Keratinocyte (primary cell): ENCODE data around the gene SPOCK1. TPM values are rescaled to one million over a fixed set of nuclear protein-coding genes. Genes with fewer than 3 reads are reported as not detected.

Experiments
- DNase-seq: peaks from one replicate; pipeline ENCODE4 v3.0.0-alpha.2; 2011; ENCODE audit warnings: low read depth, missing footprints, low spot score
- FAIRE-seq: peaks from 2 replicates; lab custom pipeline; 2011; peaks lifted over from hg19 to GRCh38; lab: Jason Lieb, UNC
- H2AFZ ChIP-seq: 2 replicates; pipeline ENCODE4 v1.6.0; 2012; ENCODE audit warnings: low read length, control low read depth, inconsistent platforms; ENCODE audit not compliant: control insufficient read depth
- H3K27ac ChIP-seq: 2 replicates; pipeline ENCODE4 v1.5.1; 2011; ENCODE audit warnings: low read length; ENCODE audit not compliant: control insufficient read depth, insufficient read depth
- H3K27me3 ChIP-seq: 3 replicates; pipeline ENCODE4 v1.6.0; 2011; ENCODE audit warnings: low read length; ENCODE audit not compliant: control insufficient read depth, insufficient read depth; ENCODE audit errors: extremely low read depth
- H3K36me3 ChIP-seq, 2 experiments: 2 replicates in 1 of 2; 3 replicates in 1 of 2; pipeline ENCODE4 v1.5.1; 2011; ENCODE audit warnings: low read length in 2 of 2, mild to moderate bottlenecking in 1 of 2; ENCODE audit not compliant: control insufficient read depth in 2 of 2, insufficient read depth in 2 of 2; ENCODE audit errors: extremely low read depth in 1 of 2
- H3K4me1 ChIP-seq: 3 replicates; pipeline ENCODE4 v1.5.1; 2011; ENCODE audit warnings: low read length; ENCODE audit not compliant: control insufficient read depth, insufficient read depth; ENCODE audit errors: extremely low read depth
- H3K4me2 ChIP-seq: 3 replicates; pipeline ENCODE4 v1.6.0; 2011; ENCODE audit warnings: low read depth, low read length; ENCODE audit not compliant: control insufficient read depth, insufficient read depth; ENCODE audit errors: extremely low read depth
- H3K4me3 ChIP-seq, 3 experiments: fragments of 200-600 bp in 1 of 3; sonication (generic) in 1 of 3; 2 replicates in 2 of 3; 3 replicates in 1 of 3; pipeline ENCODE4 v1.5.1; 2011 to 2016; ENCODE audit warnings: low read length in 3 of 3, mild to moderate bottlenecking in 3 of 3, control low read depth in 2 of 3, inconsistent platforms in 1 of 3, low read depth in 1 of 3, mixed read lengths in 1 of 3, mixed run types in 1 of 3, moderate library complexity in 1 of 3; ENCODE audit not compliant: control insufficient read depth in 2 of 3, insufficient read depth in 2 of 3; ENCODE audit errors: extremely low read depth in 1 of 3
- H3K79me2 ChIP-seq: 2 replicates; pipeline ENCODE4 v1.6.0; 2012; ENCODE audit warnings: low read length; ENCODE audit not compliant: control insufficient read depth, insufficient read depth
- H3K9ac ChIP-seq: 3 replicates; pipeline ENCODE4 v1.6.0; 2011; ENCODE audit warnings: low read length; ENCODE audit not compliant: control insufficient read depth, insufficient read depth; ENCODE audit errors: extremely low read depth
- H3K9me1 ChIP-seq: 3 replicates; pipeline ENCODE4 v1.6.0; 2011; ENCODE audit warnings: low read length; ENCODE audit not compliant: control insufficient read depth, insufficient read depth; ENCODE audit errors: extremely low read depth
- H3K9me3 ChIP-seq: 2 replicates; pipeline ENCODE4 v1.5.1; 2012; ENCODE audit warnings: low read depth, low read length; ENCODE audit not compliant: control insufficient read depth
- H4K20me1 ChIP-seq: 3 replicates; pipeline ENCODE4 v1.6.0; 2011; ENCODE audit warnings: low read length; ENCODE audit not compliant: control insufficient read depth, insufficient read depth; ENCODE audit errors: extremely low read depth
- EZH2 ChIP-seq: IDR thresholded peaks from one replicate; pipeline ENCODE4 v1.6.1; 2012; ENCODE audit warnings: inconsistent platforms, mild to moderate bottlenecking, low read length, moderate library complexity
- dilution Hi-C: fragments of 300-500 bp; cut with MboI; formaldehyde crosslinking; loops from one replicate; pipeline ENCODE4 v1.7.0; 2020; ENCODE audit warnings: low sequenced_read_pairs; ENCODE audit not compliant: extremely low pct_ligation_motif_present
- polyA plus RNA-seq, 5 experiments: library from polyadenylated mRNA; depleted of rRNA in 3 of 5; stranded (reverse) in 3 of 5; stranded (forward) in 1 of 5; unstranded in 1 of 5; fragments of >200 nt; gene quantifications; 1 replicate in 1 of 5; 2 replicates in 3 of 5; 3 replicates in 1 of 5; pipeline versions ENCODE4 v1.2.1 to v1.2.3, GENCODE V29; 2011 to 2012; ENCODE audit warnings: missing spikeins in 2 of 5, low read depth in 1 of 5, low replicate concordance in 1 of 5
- TF ChIP-seq, protein P1 (sequence below), 3 experiments: IDR thresholded peaks in 1 of 3; conservative IDR thresholded peaks in 1 of 3; optimal IDR thresholded peaks in 1 of 3; 2 replicates in 2 of 3; 3 replicates in 1 of 3; pipeline versions ENCODE3 to v1.5.1; 2011; ENCODE audit warnings: low read length in 3 of 3, mild to moderate bottlenecking in 3 of 3, moderate library complexity in 2 of 3, control low read depth in 1 of 3, inconsistent platforms in 1 of 3; ENCODE audit not compliant: insufficient read depth in 2 of 3; ENCODE audit errors: extremely low read depth in 1 of 3

Gene SPOCK1
- polyA plus RNA-seq, 1 donor (not counting 4 experiments of a cell fraction or from before 2014, with no cell fraction given): 5.5 TPM

DNA sequence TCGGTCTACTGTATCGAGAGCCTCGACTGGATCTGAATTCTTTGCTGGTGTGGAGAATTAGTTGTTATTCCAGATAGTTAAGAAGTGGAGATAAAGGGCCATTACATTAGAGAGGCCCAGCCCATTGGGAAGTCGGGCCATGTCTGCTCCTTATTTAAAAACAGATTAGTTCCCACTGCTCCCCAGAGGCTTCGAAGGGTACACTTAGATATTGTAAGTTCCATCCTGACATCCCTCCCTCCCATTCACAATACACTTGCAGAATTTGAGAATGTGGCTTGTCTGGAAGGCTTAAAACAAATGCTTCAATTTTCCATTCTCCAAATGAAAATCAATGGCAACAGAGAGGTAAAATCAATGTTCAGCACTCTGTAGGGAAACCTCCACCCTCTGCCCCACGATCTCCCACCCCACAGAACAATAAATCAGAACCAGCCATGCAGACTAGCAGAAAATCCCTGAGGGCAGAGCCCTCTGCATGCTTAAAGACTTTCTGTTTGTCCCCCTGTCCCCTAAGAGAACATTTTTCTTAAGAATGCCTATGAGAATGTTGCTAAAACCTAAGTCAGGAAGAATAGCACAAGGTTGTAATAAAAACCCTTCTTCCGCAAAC is 364.1 kb downstream of the SPOCK1 start:
- no peak overlapping the region for H3K27ac ChIP-seq
- no peaks in the 10 kb centered on the region for H3K9me3 ChIP-seq
- no peak for FAIRE-seq
- dilution Hi-C loops: no loop called here
- H3K36me3 ChIP-seq: no peaks in the 10 kb centered on the region
- no peaks in the 10 kb centered on the region for H3K4me1 ChIP-seq
- H3K9ac ChIP-seq: no peak overlapping the region
- TF ChIP-seq EZH2: no peak
- TF ChIP-seq, protein P1, sequence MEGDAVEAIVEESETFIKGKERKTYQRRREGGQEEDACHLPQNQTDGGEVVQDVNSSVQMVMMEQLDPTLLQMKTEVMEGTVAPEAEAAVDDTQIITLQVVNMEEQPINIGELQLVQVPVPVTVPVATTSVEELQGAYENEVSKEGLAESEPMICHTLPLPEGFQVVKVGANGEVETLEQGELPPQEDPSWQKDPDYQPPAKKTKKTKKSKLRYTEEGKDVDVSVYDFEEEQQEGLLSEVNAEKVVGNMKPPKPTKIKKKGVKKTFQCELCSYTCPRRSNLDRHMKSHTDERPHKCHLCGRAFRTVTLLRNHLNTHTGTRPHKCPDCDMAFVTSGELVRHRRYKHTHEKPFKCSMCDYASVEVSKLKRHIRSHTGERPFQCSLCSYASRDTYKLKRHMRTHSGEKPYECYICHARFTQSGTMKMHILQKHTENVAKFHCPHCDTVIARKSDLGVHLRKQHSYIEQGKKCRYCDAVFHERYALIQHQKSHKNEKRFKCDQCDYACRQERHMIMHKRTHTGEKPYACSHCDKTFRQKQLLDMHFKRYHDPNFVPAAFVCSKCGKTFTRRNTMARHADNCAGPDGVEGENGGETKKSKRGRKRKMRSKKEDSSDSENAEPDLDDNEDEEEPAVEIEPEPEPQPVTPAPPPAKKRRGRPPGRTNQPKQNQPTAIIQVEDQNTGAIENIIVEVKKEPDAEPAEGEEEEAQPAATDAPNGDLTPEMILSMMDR (optimal IDR thresholded peaks at IDR 0.05 in 1 of 3, IDR thresholded peaks at IDR 0.05 in 1 of 3, conservative IDR thresholded peaks at IDR 0.05 in 1 of 3; ENCODE audit: extremely low read depth in 1 of 3, insufficient read depth in 2 of 3, low read length in 3 of 3): no peak
- H3K79me2 ChIP-seq: no peaks in the 10 kb centered on the region
- no peak for DNase-seq
- H3K9me1 ChIP-seq: no peaks in the 10 kb centered on the region
- no peak overlapping the region for H3K4me3 ChIP-seq
- H3K4me2 ChIP-seq: no peak overlapping the region
- H4K20me1 ChIP-seq: no peaks in the 10 kb centered on the region
- peaks cover 5% of the 10 kb centered on the region for H3K27me3 ChIP-seq
- H2AFZ ChIP-seq: no peak overlapping the region

DNA sequence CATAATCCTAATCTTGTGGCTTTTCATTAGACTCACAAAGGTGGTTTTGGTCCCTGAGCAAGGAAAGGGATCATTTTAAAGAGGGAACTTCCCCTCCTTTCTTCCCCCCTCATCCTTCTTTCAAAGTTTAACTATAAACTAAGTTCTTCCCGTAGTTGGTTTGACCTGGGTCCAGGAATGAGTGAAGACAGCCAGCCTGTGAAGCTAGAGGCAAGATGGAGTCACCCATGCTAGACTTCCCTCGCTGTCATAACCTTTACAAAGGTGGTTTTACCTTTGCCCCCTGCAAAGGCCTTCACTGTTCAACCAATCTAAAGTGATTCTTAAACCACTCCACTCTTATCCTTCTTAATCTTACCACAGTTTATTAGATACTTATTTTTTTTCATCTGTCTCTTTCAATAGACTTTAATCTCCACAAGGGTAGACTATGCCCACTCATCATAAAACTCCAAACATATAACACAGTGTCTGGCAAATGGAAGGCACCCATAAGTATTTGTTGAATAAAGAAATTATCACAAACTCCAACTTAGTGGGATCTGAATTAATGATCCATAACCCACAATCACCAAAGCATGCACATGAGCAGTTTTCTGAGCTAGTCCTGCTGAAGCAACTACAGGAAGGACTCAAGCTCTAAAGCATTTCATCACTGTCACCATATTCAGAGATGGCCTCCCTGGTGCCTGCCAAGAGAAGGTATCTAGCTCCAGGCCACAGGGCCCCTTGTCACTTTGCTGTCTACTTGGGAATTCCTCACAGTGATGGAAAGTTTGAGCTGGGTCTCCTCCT is 369.0 kb downstream of the SPOCK1 start:
- TF ChIP-seq, protein P1 (optimal IDR thresholded peaks at IDR 0.05 in 1 of 3, IDR thresholded peaks at IDR 0.05 in 1 of 3, conservative IDR thresholded peaks at IDR 0.05 in 1 of 3; ENCODE audit: extremely low read depth in 1 of 3, insufficient read depth in 2 of 3, low read length in 3 of 3): no peak
- no peak for TF ChIP-seq EZH2
- H3K79me2 ChIP-seq: no peaks in the 10 kb centered on the region
- no peaks in the 10 kb centered on the region for H3K36me3 ChIP-seq
- no peaks in the 10 kb centered on the region for H3K9me3 ChIP-seq
- H3K4me3 ChIP-seq: no peak overlapping the region
- no peak overlapping the region for H3K4me2 ChIP-seq
- no peak overlapping the region for H3K9ac ChIP-seq
- H3K27me3 ChIP-seq: peaks cover 2% of the 10 kb centered on the region
- no peaks in the 10 kb centered on the region for H4K20me1 ChIP-seq
- FAIRE-seq (no peak), DNase-seq (no peak)
- no peaks in the 10 kb centered on the region for H3K4me1 ChIP-seq
- dilution Hi-C loops: no loop called here
- no peak overlapping the region for H3K27ac ChIP-seq
- H3K9me1 ChIP-seq: no peaks in the 10 kb centered on the region
- H2AFZ ChIP-seq: no peak overlapping the region
